Neuron (in vitro differentiated cells): Measurements from ENCODE around the gene SH3PXD2A.
"Not testable (repeated sequence)": the region's sequence is repeated elsewhere in the genome, so short reads cannot be mapped to it uniquely, and the experiment has no call there.

Source experiments
- H2AFZ ChIP-seq: one replicate; pipeline ENCODE4 v1.6.1; 2013; ENCODE audit warnings: low read depth, mild to moderate bottlenecking, inconsistent platforms, low read length, moderate library complexity
- H3K27me3 ChIP-seq: one replicate; pipeline ENCODE4 v1.6.1; 2013; ENCODE audit warnings: low read length; ENCODE audit not compliant: insufficient read depth
- H3K36me3 ChIP-seq: one replicate; pipeline ENCODE4 v1.6.1; 2013; ENCODE audit warnings: low read length; ENCODE audit not compliant: insufficient read depth
- H3K4me1 ChIP-seq: one replicate; pipeline ENCODE4 v1.6.1; 2013; ENCODE audit warnings: low read length; ENCODE audit not compliant: insufficient read depth
- H3K4me3 ChIP-seq: 2 replicates; pipeline ENCODE4 v1.5.1; 2013; ENCODE audit warnings: mild to moderate bottlenecking, low read length, moderate library complexity
- H3K9me3 ChIP-seq: one replicate; pipeline ENCODE4 v1.6.1; 2013; ENCODE audit warnings: low read length

The SH3PXD2A gene

GRCh38 chr10:103635580-103635979, 219.8 kb downstream of the SH3PXD2A start:
- H2AFZ ChIP-seq: no peak overlapping the region
- H3K4me1 ChIP-seq: peaks cover 3% of the 10 kb centered on the region
- no peaks in the 10 kb centered on the region for H3K27me3 ChIP-seq
- no peaks in the 10 kb centered on the region for H3K36me3 ChIP-seq
- no peaks in the 10 kb centered on the region for H3K9me3 ChIP-seq
- H3K4me3 ChIP-seq: no peak overlapping the region

GRCh38 chr10:103633846-103634245, 221.5 kb downstream of the SH3PXD2A start:
- no peaks in the 10 kb centered on the region for H3K9me3 ChIP-seq
- no peaks in the 10 kb centered on the region for H3K36me3 ChIP-seq
- no peaks in the 10 kb centered on the region for H3K27me3 ChIP-seq
- H2AFZ ChIP-seq: no peak overlapping the region
- no peak overlapping the region for H3K4me3 ChIP-seq
- peaks cover 3% of the 10 kb centered on the region for H3K4me1 ChIP-seq

GRCh38 chr10:103632871-103633270, 222.5 kb downstream of the SH3PXD2A start:
- H2AFZ ChIP-seq, H3K9me3 ChIP-seq, H3K4me1 ChIP-seq, H3K4me3 ChIP-seq, H3K27me3 ChIP-seq, H3K36me3 ChIP-seq: not testable (repeated sequence)

GRCh38 chr10:103632247-103632642, 223.1 kb downstream of the SH3PXD2A start:
- no peak overlapping the region for H3K4me3 ChIP-seq
- no peak overlapping the region for H2AFZ ChIP-seq
- H3K36me3 ChIP-seq: no peaks in the 10 kb centered on the region
- peaks cover 3% of the 10 kb centered on the region for H3K4me1 ChIP-seq
- H3K27me3 ChIP-seq: no peaks in the 10 kb centered on the region
- no peaks in the 10 kb centered on the region for H3K9me3 ChIP-seq

- H2AFZ ChIP-seq: no peak overlapping the region
- H3K36me3 ChIP-seq: no peaks in the 10 kb centered on the region
- H3K4me3 ChIP-seq: no peak overlapping the region
- no peaks in the 10 kb centered on the region for H3K27me3 ChIP-seq
- no peaks in the 10 kb centered on the region for H3K9me3 ChIP-seq
- no peaks in the 10 kb centered on the region for H3K4me1 ChIP-seq
These were observed 225.2 kb downstream of the SH3PXD2A start for GRCh38 chr10:103630156-103630555.

GRCh38 chr10:103629581-103629980, 225.8 kb downstream of the SH3PXD2A start:
- no peaks in the 10 kb centered on the region for H3K4me1 ChIP-seq
- H3K4me3 ChIP-seq: no peak overlapping the region
- no peak overlapping the region for H2AFZ ChIP-seq
- H3K9me3 ChIP-seq: no peaks in the 10 kb centered on the region
- H3K36me3 ChIP-seq: no peaks in the 10 kb centered on the region
- no peaks in the 10 kb centered on the region for H3K27me3 ChIP-seq

GRCh38 chr10:103627893-103628292, 227.5 kb downstream of the SH3PXD2A start:
- no peak overlapping the region for H2AFZ ChIP-seq
- H3K27me3 ChIP-seq: no peaks in the 10 kb centered on the region
- H3K4me1 ChIP-seq: no peaks in the 10 kb centered on the region
- no peaks in the 10 kb centered on the region for H3K9me3 ChIP-seq
- H3K4me3 ChIP-seq: no peak overlapping the region
- H3K36me3 ChIP-seq: no peaks in the 10 kb centered on the region

- Histone ChIP-seq H3K9me3 (no peaks in the 10 kb centered on the region), H3K27me3 (no peaks in the 10 kb centered on the region), H3K4me3 (no peak overlapping the region), H3K4me1 (no peaks in the 10 kb centered on the region), H3K36me3 (no peaks in the 10 kb centered on the region), H2AFZ (no peak overlapping the region)
These were observed 228.1 kb downstream of the SH3PXD2A start for GRCh38 chr10:103627111-103627892.

- H3K9me3 ChIP-seq: no peaks in the 10 kb centered on the region
- no peak overlapping the region for H2AFZ ChIP-seq
- no peaks in the 10 kb centered on the region for H3K27me3 ChIP-seq
- H3K4me1 ChIP-seq: no peaks in the 10 kb centered on the region
- H3K36me3 ChIP-seq: no peaks in the 10 kb centered on the region
- H3K4me3 ChIP-seq: no peak overlapping the region
These were observed 229.2 kb downstream of the SH3PXD2A start for GRCh38 chr10:103626178-103626577.

GRCh38 chr10:103622935-103623574, 232.3 kb downstream of the SH3PXD2A start:
- Histone ChIP-seq H3K9me3 (no peaks in the 10 kb centered on the region), H2AFZ (no peak overlapping the region), H3K36me3 (no peaks in the 10 kb centered on the region), H3K27me3 (no peaks in the 10 kb centered on the region), H3K4me3 (no peak overlapping the region), H3K4me1 (no peaks in the 10 kb centered on the region)

GRCh38 chr10:103622286-103622685, 233.1 kb downstream of the SH3PXD2A start:
- Histone ChIP-seq H3K9me3 (no peaks in the 10 kb centered on the region), H3K4me1 (no peaks in the 10 kb centered on the region), H3K27me3 (no peaks in the 10 kb centered on the region), H3K4me3 (no peak overlapping the region), H2AFZ (no peak overlapping the region), H3K36me3 (no peaks in the 10 kb centered on the region)

- Histone ChIP-seq H3K27me3 (no peaks in the 10 kb centered on the region), H2AFZ (no peak overlapping the region), H3K4me1 (no peaks in the 10 kb centered on the region), H3K4me3 (no peak overlapping the region), H3K36me3 (no peaks in the 10 kb centered on the region), H3K9me3 (no peaks in the 10 kb centered on the region)
These were observed 233.6 kb downstream of the SH3PXD2A start for GRCh38 chr10:103621783-103622125.

GRCh38 chr10:103620891-103621782, 234.2 kb downstream of the SH3PXD2A start:
- H3K9me3 ChIP-seq: no peaks in the 10 kb centered on the region
- no peaks in the 10 kb centered on the region for H3K36me3 ChIP-seq
- no peaks in the 10 kb centered on the region for H3K4me1 ChIP-seq
- H3K4me3 ChIP-seq: no peak overlapping the region
- no peaks in the 10 kb centered on the region for H3K27me3 ChIP-seq
- no peak overlapping the region for H2AFZ ChIP-seq
